ENCODE results near the gene CCDC7.
"Not testable (repeated sequence)": the region's sequence is repeated elsewhere in the genome, so short reads cannot be mapped to it uniquely, and the experiment has no call there.

GRCh38 chr10:32505762-32506420 is 60.0 kb downstream of the CCDC7 start:
- TF ChIP-seq, protein P1, sequence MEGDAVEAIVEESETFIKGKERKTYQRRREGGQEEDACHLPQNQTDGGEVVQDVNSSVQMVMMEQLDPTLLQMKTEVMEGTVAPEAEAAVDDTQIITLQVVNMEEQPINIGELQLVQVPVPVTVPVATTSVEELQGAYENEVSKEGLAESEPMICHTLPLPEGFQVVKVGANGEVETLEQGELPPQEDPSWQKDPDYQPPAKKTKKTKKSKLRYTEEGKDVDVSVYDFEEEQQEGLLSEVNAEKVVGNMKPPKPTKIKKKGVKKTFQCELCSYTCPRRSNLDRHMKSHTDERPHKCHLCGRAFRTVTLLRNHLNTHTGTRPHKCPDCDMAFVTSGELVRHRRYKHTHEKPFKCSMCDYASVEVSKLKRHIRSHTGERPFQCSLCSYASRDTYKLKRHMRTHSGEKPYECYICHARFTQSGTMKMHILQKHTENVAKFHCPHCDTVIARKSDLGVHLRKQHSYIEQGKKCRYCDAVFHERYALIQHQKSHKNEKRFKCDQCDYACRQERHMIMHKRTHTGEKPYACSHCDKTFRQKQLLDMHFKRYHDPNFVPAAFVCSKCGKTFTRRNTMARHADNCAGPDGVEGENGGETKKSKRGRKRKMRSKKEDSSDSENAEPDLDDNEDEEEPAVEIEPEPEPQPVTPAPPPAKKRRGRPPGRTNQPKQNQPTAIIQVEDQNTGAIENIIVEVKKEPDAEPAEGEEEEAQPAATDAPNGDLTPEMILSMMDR (IDR thresholded peaks at IDR 0.05; ENCODE audit: poor library complexity), result not testable (repeated sequence)
- not testable (repeated sequence) for TF ChIP-seq EZH2phosphoT487 (IDR thresholded peaks at IDR 0.05; ENCODE audit: low read depth, severe bottlenecking, unreplicated experiment)
